ENCODE data around the gene MTMR11. TPM values are rescaled to one million over a fixed set of nuclear protein-coding genes. Genes with fewer than 3 reads are reported as not detected.

The MTMR11 gene
- total RNA-seq, 1 donor from 2014 or later: 2.5 TPM

DNA sequence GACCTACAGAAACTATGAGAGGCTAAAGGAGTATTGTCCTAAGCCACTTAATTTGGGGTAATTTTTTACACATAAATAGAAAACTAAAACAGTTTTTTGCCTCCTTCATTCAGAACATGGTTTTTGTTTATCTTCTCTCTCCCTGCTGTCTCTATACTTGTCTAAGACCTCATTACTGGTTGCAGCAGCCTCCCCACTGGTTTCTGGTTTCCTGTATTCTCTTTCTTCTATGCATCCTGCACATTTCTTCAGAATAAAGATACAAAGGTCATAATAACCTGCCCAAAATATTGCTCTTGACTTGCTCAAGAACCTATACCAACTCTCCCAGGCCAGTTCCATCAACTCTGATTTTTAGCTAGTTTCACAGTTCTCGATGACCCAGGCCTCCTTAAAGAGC, 57.1 kb downstream of the MTMR11 start:
- intact Hi-C loops (cut with micrococcal nuclease): no loop called here
- DNase-seq (no peak), ATAC-seq (no peak)

Other genes with a start within 250 kb of the MTMR11 start
- 1.1 TPM for gene FCGR1A, start 154.2 kb downstream of the MTMR11 start, total RNA-seq
- 16.7 TPM for gene BOLA1, start 37.3 kb downstream of the MTMR11 start, total RNA-seq
- gene SV2A, start 19.0 kb downstream of the MTMR11 start, total RNA-seq: 0.22 TPM
- gene SF3B4, start 9.1 kb downstream of the MTMR11 start, total RNA-seq: 27.4 TPM
- gene OTUD7B, start 73.8 kb upstream of the MTMR11 start, total RNA-seq: 23.0 TPM
- gene VPS45, start 130.9 kb upstream of the MTMR11 start, total RNA-seq: 50.6 TPM
- 44.3 TPM for gene PLEKHO1, start 213.0 kb upstream of the MTMR11 start, total RNA-seq

Data from left ventricle myocardium superior (tissue), 1 donor.